ENCODE data around the gene TMEM223. TPM values are rescaled to one million over a fixed set of nuclear protein-coding genes. Genes with fewer than 3 reads are reported as not detected.

The TMEM223 gene
- 9.0 and 16.0 TPM in 2 replicates for total RNA-seq

DNA sequence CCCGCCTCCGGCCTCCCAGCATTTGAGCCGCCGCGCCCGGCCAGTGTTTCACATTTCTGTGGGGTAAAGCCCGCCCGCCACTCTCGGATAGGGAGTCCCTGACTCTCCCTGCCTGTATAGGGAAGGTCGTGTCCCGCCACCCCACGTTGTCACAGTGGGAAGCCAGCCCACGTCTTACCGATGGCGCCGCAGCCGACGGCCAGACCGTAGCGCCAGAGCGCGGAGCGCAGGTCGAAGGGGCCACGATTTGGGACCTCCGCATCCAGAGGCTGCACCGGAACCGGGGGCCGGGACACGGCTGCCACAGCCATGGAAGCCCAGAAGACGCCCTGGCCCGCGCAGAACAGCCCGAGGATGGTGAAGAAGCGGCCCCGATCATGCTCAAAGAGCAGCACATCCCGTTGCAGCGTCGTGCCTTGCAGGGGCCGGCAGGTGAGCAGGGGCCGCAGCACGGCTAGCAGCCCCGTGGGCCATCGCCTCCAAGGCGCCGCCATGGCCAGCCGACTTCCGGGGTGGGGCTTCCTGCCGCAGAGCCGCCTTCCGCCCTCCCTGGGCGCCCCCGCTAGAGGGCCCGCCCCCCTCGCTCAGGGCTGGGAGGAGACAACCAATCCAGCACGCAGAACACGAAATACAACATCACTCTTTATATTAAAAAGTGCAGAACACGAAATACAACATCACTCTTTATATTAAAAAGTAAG is at the start of gene TMEM223:
TMEM223 (minus strand) TSS at position 506 of the 701 bp plus-strand sequence; CDS start at position 494, 12 bp downstream.

GRCh38 chr11:62839050-62839945 is 47.5 kb upstream of the TMEM223 start, which contains the start of gene WDR74:
TSS of gene WDR74 (minus strand) at chr11:62839590. CDS start at chr11:62839570, 20 bp downstream.

GRCh38 chr11:62832336-62833234 is 40.8 kb upstream of the TMEM223 start, which contains the start of gene TEX54:
TSS of gene TEX54 (minus strand) at chr11:62832841.

DNA sequence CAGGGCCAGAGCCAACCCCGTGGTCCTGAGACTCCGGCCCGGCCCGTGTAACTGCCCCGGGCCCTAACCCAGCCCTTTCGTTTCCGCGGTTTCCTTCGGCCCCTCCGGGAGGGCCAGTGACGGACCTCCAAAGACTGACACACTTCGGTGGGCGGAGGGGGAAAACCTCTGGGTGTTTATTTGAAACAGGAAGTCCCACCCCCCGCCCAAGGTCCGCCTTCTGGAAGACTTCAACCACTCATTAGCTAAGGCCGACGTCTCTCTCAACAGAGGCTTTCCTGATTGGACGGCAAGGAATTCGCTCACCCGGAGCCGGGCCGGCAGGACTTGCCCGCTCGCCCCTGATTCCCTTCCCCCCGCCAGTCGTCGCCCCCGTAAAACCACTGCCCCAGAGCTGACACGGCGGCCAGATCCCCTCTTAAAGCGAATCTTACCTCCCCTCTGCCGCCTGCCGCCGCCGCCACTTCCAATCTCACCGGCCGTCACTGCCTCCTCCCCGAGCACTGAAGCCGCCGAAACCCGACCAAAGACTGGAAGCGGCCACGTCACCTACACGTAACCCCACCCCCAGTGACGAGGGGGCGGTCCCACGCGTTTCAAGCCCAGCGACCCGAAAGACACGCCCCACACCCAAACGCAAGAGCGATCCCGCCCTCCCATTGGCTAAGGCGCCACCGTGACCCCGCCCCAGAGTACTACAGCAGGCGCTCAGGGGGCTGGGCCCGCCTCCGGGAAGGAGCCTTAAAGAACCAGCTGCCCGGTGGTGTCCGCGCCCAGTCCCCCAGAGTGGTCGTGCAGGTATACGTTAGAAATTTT is 39.9 kb upstream of the TMEM223 start, which contains the start of gene STX5:
STX5 (minus strand) TSS at position 532 of the 816 bp plus-strand sequence. CDS start 808 bp downstream, outside the sequence.

DNA sequence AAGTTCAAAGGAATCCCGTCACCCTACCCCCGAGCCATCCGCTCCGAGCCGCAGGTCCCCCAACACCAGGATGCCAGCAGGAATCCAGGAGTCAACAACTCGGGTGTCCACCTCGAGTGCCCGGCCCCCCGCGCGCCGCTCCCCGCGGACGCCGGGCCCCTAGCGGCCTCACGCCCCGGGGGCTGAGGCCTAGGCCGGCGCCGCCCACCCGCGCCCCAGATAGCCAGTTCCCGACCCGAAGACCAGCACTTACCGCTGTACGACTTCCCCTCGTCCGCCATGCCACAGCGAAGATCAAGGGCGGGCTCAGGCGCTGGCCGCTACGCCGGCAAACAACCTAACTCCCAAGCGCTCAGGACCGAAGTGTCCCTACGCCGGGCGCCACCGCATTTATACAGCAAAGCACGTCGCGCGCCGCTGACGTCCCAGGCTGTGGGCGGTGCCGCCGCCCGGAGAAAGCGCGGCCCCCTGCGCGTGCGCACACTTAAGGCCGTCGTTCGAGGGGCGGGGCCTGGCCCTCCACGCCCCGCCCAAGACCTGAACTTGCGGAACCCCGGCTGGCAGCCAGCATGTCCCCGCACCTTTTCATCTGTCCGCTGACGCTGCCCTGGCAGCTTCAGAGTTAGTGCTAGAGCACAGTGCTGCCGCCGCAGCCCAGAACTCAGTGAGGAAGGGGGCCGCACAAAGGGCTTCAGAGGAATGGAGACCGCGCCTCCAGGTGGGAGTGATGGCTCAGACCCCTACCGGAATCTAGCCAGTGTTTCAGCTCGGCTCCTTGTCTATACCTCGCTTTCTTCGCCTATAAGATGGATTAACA is 13.5 kb upstream of the TMEM223 start, which contains the start of gene NXF1:
NXF1 (minus strand) TSS at position 365 of the 817 bp plus-strand sequence; CDS start at position 281, 84 bp downstream.

GRCh38 chr11:62787005-62787759 is 4.6 kb downstream of the TMEM223 start, which contains the start of gene TMEM179B:
TSS of gene TMEM179B (plus strand) at chr11:62787402. CDS start at chr11:62787432, 30 bp downstream.

DNA sequence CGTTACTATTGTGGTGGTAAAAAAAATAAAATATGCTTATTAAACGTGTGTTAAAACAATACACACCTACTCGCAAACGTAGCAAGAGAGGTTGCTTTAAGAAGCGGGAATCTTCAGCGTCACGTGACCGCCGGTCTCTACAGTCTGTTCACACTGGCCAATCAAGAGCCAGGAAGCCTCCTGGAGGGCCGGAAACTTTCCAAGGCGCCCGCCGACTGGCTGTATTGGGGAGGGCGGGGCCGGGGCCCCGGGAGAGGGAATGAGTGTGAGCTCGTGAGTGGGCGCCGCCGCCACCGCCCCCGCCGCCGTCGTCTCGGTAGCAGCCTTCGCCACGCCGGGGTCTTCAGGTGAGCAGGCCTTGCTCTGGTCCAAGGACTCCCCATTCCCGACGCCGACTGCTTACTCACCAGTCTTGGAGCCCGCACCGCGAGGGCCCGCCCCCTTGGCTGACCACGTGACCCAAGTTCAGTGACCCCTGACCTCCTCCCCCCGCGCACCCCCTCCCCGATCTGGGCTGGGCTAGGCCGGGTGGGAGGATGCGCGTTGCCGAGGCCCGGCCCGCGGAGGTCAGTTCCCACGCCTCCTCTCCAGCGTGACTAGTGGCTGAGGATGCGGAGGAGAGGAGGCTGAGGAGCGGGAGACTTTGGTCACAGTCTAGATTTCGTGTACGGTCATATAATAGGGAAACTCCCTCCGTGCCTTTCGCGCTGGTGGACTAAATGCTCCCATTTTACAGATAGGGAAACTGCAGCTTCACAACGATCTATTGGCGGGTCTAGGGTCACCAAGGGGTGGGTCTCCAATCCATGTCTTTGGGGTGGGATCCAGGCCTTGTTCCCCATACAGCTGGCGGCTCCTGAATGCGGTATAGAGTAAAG is 20.4 kb downstream of the TMEM223 start, which contains the start of gene TAF6L:
TAF6L (plus strand) TSS at position 253 of the 878 bp plus-strand sequence. CDS start 4,388 bp downstream, outside the sequence.

GRCh38 chr11:62753736-62754603 is 37.8 kb downstream of the TMEM223 start, which contains the start of gene ZBTB3:
TSS of gene ZBTB3 (minus strand) at chr11:62754160. CDS start at chr11:62753664, 496 bp downstream.

Other genes starting within 250 kb of the TMEM223 start
- gene AHNAK, start 245.2 kb downstream of the TMEM223 start, total RNA-seq: 414 and 532 TPM in 2 replicates
- gene EEF1G, start 218.1 kb downstream of the TMEM223 start, total RNA-seq: 1,547 and 1,726 TPM in 2 replicates
- gene TUT1, start 200.5 kb downstream of the TMEM223 start, total RNA-seq: 8.8 and 9.6 TPM in 2 replicates
- gene MTA2, start 190.1 kb downstream of the TMEM223 start, total RNA-seq: 158 and 226 TPM in 2 replicates
- gene EML3, start 179.2 kb downstream of the TMEM223 start, total RNA-seq: 24.2 and 30.8 TPM in 2 replicates
- 7.3 and 8.5 TPM in 2 replicates for gene ROM1, start 178.7 kb downstream of the TMEM223 start, total RNA-seq
- gene B3GAT3, start 170.0 kb downstream of the TMEM223 start, total RNA-seq: 12.6 and 20.0 TPM in 2 replicates
- 190 and 269 TPM in 2 replicates for gene GANAB, start 145.4 kb downstream of the TMEM223 start, total RNA-seq
- 21.1 and 21.5 TPM in 2 replicates for gene INTS5, start 138.7 kb downstream of the TMEM223 start, total RNA-seq
- 46.1 and 53.0 TPM in 2 replicates for gene C11orf98, start 126.8 kb downstream of the TMEM223 start, total RNA-seq
- 7.4 and 12.7 TPM in 2 replicates for gene CSKMT, start 126.7 kb downstream of the TMEM223 start, total RNA-seq
- gene UQCC3, start 120.3 kb downstream of the TMEM223 start, total RNA-seq: 12.2 and 12.8 TPM in 2 replicates
- gene LBHD1, start 119.7 kb downstream of the TMEM223 start, total RNA-seq: 1.9 and 2.6 TPM in 2 replicates
- 163 and 210 TPM in 2 replicates for gene UBXN1, start 112.9 kb downstream of the TMEM223 start, total RNA-seq
- 0.09 TPM in 2 replicates for gene LRRN4CL, start 102.5 kb downstream of the TMEM223 start, total RNA-seq
- gene BSCL2, start 84.6 kb downstream of the TMEM223 start, total RNA-seq: 20.1 and 25.6 TPM in 2 replicates
- gene GNG3, start 84.3 kb downstream of the TMEM223 start, total RNA-seq: not detected in 2 replicates
- 9.8 and 13.6 TPM in 2 replicates for gene HNRNPUL2, start 64.5 kb downstream of the TMEM223 start, total RNA-seq
- gene TTC9C, start 63.5 kb downstream of the TMEM223 start, total RNA-seq: 32.8 and 33.1 TPM in 2 replicates
- gene ZBTB3, start 37.8 kb downstream of the TMEM223 start, total RNA-seq: 6.9 and 8.4 TPM in 2 replicates
- 51.1 and 71.4 TPM in 2 replicates for gene POLR2G, start 30.4 kb downstream of the TMEM223 start, total RNA-seq
- gene TAF6L, start 20.6 kb downstream of the TMEM223 start, total RNA-seq: 18.4 and 20.5 TPM in 2 replicates
- gene TMEM179B, start 4.6 kb downstream of the TMEM223 start, total RNA-seq: 15.9 and 23.5 TPM in 2 replicates
- gene NXF1, start 13.4 kb upstream of the TMEM223 start, total RNA-seq: 16.0 and 21.6 TPM in 2 replicates
- gene STX5, start 40.0 kb upstream of the TMEM223 start, total RNA-seq: 36.4 and 40.9 TPM in 2 replicates
- gene TEX54, start 40.8 kb upstream of the TMEM223 start, total RNA-seq: not detected in 2 replicates
- 66.5 and 70.3 TPM in 2 replicates for gene WDR74, start 47.6 kb upstream of the TMEM223 start, total RNA-seq
- gene SLC3A2, start 88.9 kb upstream of the TMEM223 start, total RNA-seq: 121 and 172 TPM in 2 replicates
- not detected in 2 replicates for gene CHRM1, start 129.4 kb upstream of the TMEM223 start, total RNA-seq
- not detected in 2 replicates for gene SLC22A6, start 193.0 kb upstream of the TMEM223 start, total RNA-seq
- gene SLC22A8, start 223.8 kb upstream of the TMEM223 start, total RNA-seq: not detected in 2 replicates